Measurements from ENCODE around the gene TGOLN2. TPM values are rescaled to one million over a fixed set of nuclear protein-coding genes. Genes with fewer than 3 reads are reported as not detected.

TGOLN2 gene
- total and polyA plus RNA-seq, 2 of the 13 experiments (the other 11 are each of a cell fraction or from before 2014, with no cell fraction given), result 99.6 to 155 TPM

- no peak for TF ChIP-seq CEBPZ (IDR thresholded peaks at IDR 0.05; ENCODE audit: low read length)
- TF ChIP-seq ZBTB21 (CRISPR knock-in tag; IDR thresholded peaks at IDR 0.05), result no peak
- no peak for TF ChIP-seq ZBTB44 (CRISPR knock-in tag; IDR thresholded peaks at IDR 0.05)
- no peak for TF ChIP-seq ZNF780A (CRISPR knock-in tag; IDR thresholded peaks at IDR 0.05)
- TF ChIP-seq RELA (CRISPR knock-in tag; IDR thresholded peaks at IDR 0.05), result no peak
- no peak for TF ChIP-seq PHF21A (CRISPR knock-in tag; IDR thresholded peaks at IDR 0.05)
- TF ChIP-seq IRF9 (CRISPR knock-in tag; IDR thresholded peaks at IDR 0.05; ENCODE audit: borderline replicate concordance), result no peak
- TF ChIP-seq ZFP36L2 (CRISPR knock-in tag; IDR thresholded peaks at IDR 0.05), result no peak
- no peak for TF ChIP-seq ZNF468 (CRISPR knock-in tag; IDR thresholded peaks at IDR 0.05)
- no peak for TF ChIP-seq ZNF543 (CRISPR knock-in tag; IDR thresholded peaks at IDR 0.05)
- TF ChIP-seq ZNF609 (CRISPR knock-in tag; IDR thresholded peaks at IDR 0.05; ENCODE audit: borderline replicate concordance), result no peak
- no peak for TF ChIP-seq THAP9 (CRISPR knock-in tag; IDR thresholded peaks at IDR 0.05; ENCODE audit: borderline replicate concordance)
- TF ChIP-seq TMF1 (CRISPR knock-in tag; IDR thresholded peaks at IDR 0.05; ENCODE audit: low read depth), result no peak
- TF ChIP-seq HCFC1 (IDR thresholded peaks at IDR 0.05; ENCODE audit: low read depth, low read length), result no peak
- TF ChIP-seq ZNF564 (CRISPR knock-in tag; IDR thresholded peaks at IDR 0.05), result no peak
- TF ChIP-seq HOXD1 (CRISPR knock-in tag; IDR thresholded peaks at IDR 0.05), result no peak
- no peak for TF ChIP-seq RNF2 (conservative IDR thresholded peaks at IDR 0.05; ENCODE audit: low read depth)
- no peak for TF ChIP-seq ZNF547 (CRISPR knock-in tag; IDR thresholded peaks at IDR 0.05)
These were observed 26.1 kb upstream of the TGOLN2 start (continued) for GRCh38 chr2:85353876-85354285.

Data from HepG2 (cell line).